ENCODE measurements around the gene SHQ1.

The SHQ1 gene

GRCh38 chr3:72847751-72848702, at the start of gene SHQ1:
Gene SHQ1, minus strand, starts transcription at chr3:72848445. Its CDS starts 105 bp downstream, at chr3:72848340.
- DNase-seq (ENCODE audit: low read depth in 2 of 3, low spot score in 1 of 3) = peak; percentile 92 to 97 (median 95)

- no peak for DNase-seq (ENCODE audit: low read depth in 2 of 3, low spot score in 1 of 3)
Measured at GRCh38 chr3:72897758-72898007, 49.4 kb upstream of the SHQ1 start.

GRCh38 chr3:72896996-72897757, 48.9 kb upstream of the SHQ1 start:
- no peak for DNase-seq (ENCODE audit: low read depth in 2 of 3, low spot score in 1 of 3)

- DNase-seq (ENCODE audit: low read depth in 2 of 3, low spot score in 1 of 3) = no peak
Measured at GRCh38 chr3:72894976-72895552, 46.8 kb upstream of the SHQ1 start.

- DNase-seq (ENCODE audit: low read depth in 2 of 3, low spot score in 1 of 3) = peak in 1 of 3 donors; percentile 12
Measured at GRCh38 chr3:72892870-72893269, 44.6 kb upstream of the SHQ1 start.

GRCh38 chr3:72892081-72892775, 44.0 kb upstream of the SHQ1 start:
- DNase-seq (ENCODE audit: low read depth in 2 of 3, low spot score in 1 of 3) = no peak

- no peak for DNase-seq (ENCODE audit: low read depth in 2 of 3, low spot score in 1 of 3)
Measured at GRCh38 chr3:72891053-72891855, 43.0 kb upstream of the SHQ1 start.

GRCh38 chr3:72890166-72890925, 42.1 kb upstream of the SHQ1 start:
- DNase-seq (ENCODE audit: low read depth in 2 of 3, low spot score in 1 of 3) = no peak

GRCh38 chr3:72889310-72890165, 41.3 kb upstream of the SHQ1 start:
- DNase-seq (ENCODE audit: low read depth in 2 of 3, low spot score in 1 of 3) = no peak

GRCh38 chr3:72888546-72889309, 40.5 kb upstream of the SHQ1 start:
- DNase-seq (ENCODE audit: low read depth in 2 of 3, low spot score in 1 of 3) = no peak

GRCh38 chr3:72887705-72888545, 39.7 kb upstream of the SHQ1 start, which contains the start of gene GXYLT2:
Gene GXYLT2, plus strand, starts transcription at chr3:72888046. Its CDS starts 188 bp downstream, at chr3:72888234.
- DNase-seq (ENCODE audit: low read depth in 2 of 3, low spot score in 1 of 3) = peak in 2 of 3 donors; percentile 7 to 18

GRCh38 chr3:72887343-72887704, 39.1 kb upstream of the SHQ1 start:
- DNase-seq (ENCODE audit: low read depth in 2 of 3, low spot score in 1 of 3) = no peak

GRCh38 chr3:72872183-72872582, 23.9 kb upstream of the SHQ1 start:
- DNase-seq (ENCODE audit: low read depth in 2 of 3, low spot score in 1 of 3) = no peak

GRCh38 chr3:72862314-72863090, 14.3 kb upstream of the SHQ1 start:
- DNase-seq (ENCODE audit: low read depth in 2 of 3, low spot score in 1 of 3) = no peak

- DNase-seq (ENCODE audit: low read depth in 2 of 3, low spot score in 1 of 3) = no peak
Measured at GRCh38 chr3:72860846-72861245, 12.6 kb upstream of the SHQ1 start.

GRCh38 chr3:72860053-72860452, 11.8 kb upstream of the SHQ1 start:
- no peak for DNase-seq (ENCODE audit: low read depth in 2 of 3, low spot score in 1 of 3)

Data from stimulated activated CD4-positive, alpha-beta T cell treated with anti-CD3 and anti-CD28 coated beads, Interleukin-12 subunit alpha, Interleukin-12 subunit beta, amount 100 ng/mL, for 48 hours (primary cell).